GM12878 (cell line): ENCODE data around the gene TCF12. TPM values are rescaled to one million over a fixed set of nuclear protein-coding genes. Genes with fewer than 3 reads are reported as not detected.

Source experiments
- ATAC-seq: fragments of 200-7000 bp; cut with Tn5 transposase; 3 replicates; pipeline ENCODE4 v1.9.1; 2020; ENCODE audit warnings: mild to moderate bottlenecking, moderate library complexity
- BruUV-seq: library from RNA; stranded (reverse); fragments of 400-500 nt; replicated peaks from 2 replicates; lab custom pipeline; 2021; lab: Mats Ljungman, UMichigan
- CTCF ChIA-PET: fragments of 300-600 bp; sonication (Branson Sonifier 250); formaldehyde crosslinking; extraction: SDS; loops from one replicate; lab custom pipeline; 2021; ENCODE audit warnings: inconsistent platforms; lab: Yijun Ruan, JAX
- POLR2A ChIA-PET: fragments of 350-600 bp; formaldehyde crosslinking; extraction: SDS; loops from one replicate; lab custom pipeline; 2021; ENCODE audit warnings: inconsistent platforms; lab: Charles Lee
- RAD21 ChIA-PET: fragments of 300-600 bp; sonication (Branson Sonifier 250); formaldehyde crosslinking; loops from one replicate; lab custom pipeline; 2023; ENCODE audit warnings: antibody characterized with exemption; ENCODE audit not compliant: unreplicated experiment; lab: Charles Lee
- SMC1A ChIA-PET: fragments of 300-600 bp; sonication (Branson Sonifier 250); formaldehyde crosslinking; loops from one replicate; lab custom pipeline; 2023; ENCODE audit not compliant: unreplicated experiment, uncharacterized antibody; lab: Charles Lee
- DNase-seq: peaks from one replicate; pipeline ENCODE4 v3.0.0-alpha.2; 2011; ENCODE audit warnings: low read depth, low spot score
- FAIRE-seq: peaks from 3 replicates; lab custom pipeline; 2011; peaks lifted over from hg19 to GRCh38; lab: Jason Lieb, UNC
- H2AFZ ChIP-seq: 2 replicates; pipeline ENCODE4 v1.6.0; 2011; ENCODE audit warnings: low read depth, low read length, control low read depth; ENCODE audit not compliant: control insufficient read depth
- H3K27ac ChIP-seq: 2 replicates; pipeline ENCODE4 v1.5.1; 2011; ENCODE audit warnings: control low read depth; ENCODE audit not compliant: control insufficient read depth, insufficient read depth
- H3K27me3 ChIP-seq, 2 experiments: replicated peaks in 1 of 2; 2 replicates each; pipeline versions ENCODE4 v1.6.0 to v1.6.1; 2011; ENCODE audit warnings: low read length in 1 of 2; ENCODE audit not compliant: control insufficient read depth in 2 of 2, insufficient read depth in 2 of 2
- H3K36me3 ChIP-seq, 2 experiments: 2 replicates each; pipeline ENCODE4 v1.5.1; 2011; ENCODE audit warnings: low read length in 1 of 2; ENCODE audit not compliant: control insufficient read depth in 2 of 2, insufficient read depth in 2 of 2
- H3K4me1 ChIP-seq: 2 replicates; pipeline ENCODE4 v1.6.1; 2011; ENCODE audit warnings: mild to moderate bottlenecking, low read length, moderate library complexity, mixed read lengths; ENCODE audit not compliant: control insufficient read depth, insufficient read depth
- H3K4me2 ChIP-seq: 2 replicates; pipeline ENCODE4 v1.6.0; 2011; ENCODE audit warnings: control low read depth; ENCODE audit not compliant: control insufficient read depth, insufficient read depth
- H3K4me3 ChIP-seq: fragments of 200-600 bp; sonication (generic); 2 replicates; pipeline ENCODE4 v1.5.1; 2016
- H3K79me2 ChIP-seq: 2 replicates; pipeline ENCODE4 v1.6.0; 2011; ENCODE audit warnings: low read length; ENCODE audit not compliant: control insufficient read depth, insufficient read depth
- H3K9ac ChIP-seq: 2 replicates; pipeline ENCODE4 v1.8.0; 2011; ENCODE audit warnings: low read length, control low read depth, mixed read lengths; ENCODE audit not compliant: control insufficient read depth, insufficient read depth
- H3K9me3 ChIP-seq: replicated peaks from 3 replicates; pipeline ENCODE4 v1.5.1; 2011; ENCODE audit warnings: mild to moderate bottlenecking, low read length; ENCODE audit not compliant: control insufficient read depth, insufficient read depth
- H4K20me1 ChIP-seq: 2 replicates; pipeline ENCODE4 v1.6.0; 2011; ENCODE audit not compliant: control insufficient read depth, insufficient read depth
- CHD1 ChIP-seq: IDR thresholded peaks from 2 replicates; pipeline ENCODE4 v1.6.1; 2012; ENCODE audit warnings: low read depth, low read length, improper control_type of control experiment
- CREM ChIP-seq: IDR thresholded peaks from 2 replicates; pipeline ENCODE4 v1.6.1; 2014; ENCODE audit warnings: antibody characterized with exemption, low read depth
- ELK1 ChIP-seq: IDR thresholded peaks from 2 replicates; pipeline ENCODE4 v1.6.1; 2012; ENCODE audit warnings: low read depth, low read length, improper control_type of control experiment
- EZH2 ChIP-seq: IDR thresholded peaks from 2 replicates; pipeline ENCODE4 v1.6.1; 2012; ENCODE audit warnings: low read depth, mild to moderate bottlenecking, control low read depth, inconsistent platforms, low read length, borderline replicate concordance; ENCODE audit not compliant: control insufficient read depth
- HCFC1 ChIP-seq: fragments of 150-350 bp; IDR thresholded peaks from 2 replicates; pipeline ENCODE4 v1.6.1; 2014; ENCODE audit warnings: low read length
- IKZF2 ChIP-seq, 2 experiments: fragments of 450-650 bp; IDR thresholded peaks; 2 replicates each; pipeline ENCODE4 v1.6.1; 2017; ENCODE audit warnings: mild to moderate bottlenecking in 2 of 2, moderate library complexity in 2 of 2
- JUND ChIP-seq: IDR thresholded peaks from 2 replicates; pipeline ENCODE4 v1.6.1; 2012; ENCODE audit warnings: low read depth, mild to moderate bottlenecking, low read length, improper control_type of control experiment, moderate library complexity
- LARP7 ChIP-seq: fragments of 450-650 bp; IDR thresholded peaks from 2 replicates; pipeline ENCODE4 v1.6.1; 2017; ENCODE audit warnings: mild to moderate bottlenecking
- MXI1 ChIP-seq: fragments of 150-350 bp; IDR thresholded peaks from 2 replicates; pipeline ENCODE4 v1.6.1; 2011; ENCODE audit warnings: low read depth, mild to moderate bottlenecking, inconsistent platforms, low read length, improper control_type of control experiment
- MYC ChIP-seq: IDR thresholded peaks from 2 replicates; pipeline ENCODE4 v1.6.1; 2011; ENCODE audit warnings: mild to moderate bottlenecking, low read length, moderate library complexity, inconsistent platforms; ENCODE audit not compliant: insufficient read depth, insufficient replicate concordance, insufficient read length, severe bottlenecking
- NR2F1 ChIP-seq: fragments of 450-650 bp; conservative IDR thresholded peaks from 2 replicates; pipeline ENCODE4 v1.6.1; 2017; ENCODE audit warnings: mild to moderate bottlenecking
- RAD21 ChIP-seq: IDR thresholded peaks from 2 replicates; pipeline ENCODE4 v1.6.1; 2011; ENCODE audit warnings: mild to moderate bottlenecking, low read depth, low read length, moderate library complexity; ENCODE audit not compliant: insufficient read depth
- RCOR1 ChIP-seq: conservative IDR thresholded peaks from 2 replicates; pipeline ENCODE4 v1.6.1; 2012; ENCODE audit warnings: low read depth, low read length, improper control_type of control experiment
- RELA ChIP-seq: fragments of 450-650 bp; IDR thresholded peaks from 2 replicates; pipeline ENCODE4 v1.8.0; 2014; ENCODE audit warnings: borderline replicate concordance; ENCODE audit not compliant: partially characterized antibody
- SRF ChIP-seq, 2 experiments: IDR thresholded peaks; 2 replicates each; pipeline ENCODE4 v1.6.1; 2011; ENCODE audit warnings: low read depth in 2 of 2, low read length in 2 of 2, mild to moderate bottlenecking in 1 of 2, moderate library complexity in 1 of 2
- STAT1 ChIP-seq: fragments of 450-650 bp; conservative IDR thresholded peaks from 2 replicates; pipeline ENCODE4 v1.6.1; 2014; ENCODE audit warnings: antibody characterized with exemption, mild to moderate bottlenecking
- YY1 ChIP-seq: IDR thresholded peaks from 2 replicates; pipeline ENCODE4 v1.6.1; 2011; ENCODE audit warnings: low read depth, mild to moderate bottlenecking, low read length
- ZNF207 ChIP-seq: fragments of 450-650 bp; IDR thresholded peaks from 2 replicates; pipeline ENCODE4 v1.6.1; 2014; ENCODE audit warnings: antibody characterized with exemption, mild to moderate bottlenecking, borderline replicate concordance
- WGBS: methylation state at CpG from one replicate; pipeline ENCODE4 v1.1.6; 2016; ENCODE audit warnings: low lambda C conversion rate; ENCODE audit not compliant: insufficient replicate concordance, insufficient coverage; ENCODE audit errors: missing lambda C conversion rate; 5-methylcytosine and 5-hydroxymethylcytosine counted together
- in situ Hi-C: fragments of 300-500 bp; cut with MboI; formaldehyde crosslinking; loops from 9 replicates; pipeline ENCODE4 v1.14.3; 2018; ENCODE audit warnings: mixed read lengths
- intact Hi-C: fragments of 100-400 bp; cut with micrococcal nuclease; formaldehyde crosslinking; loops from one replicate; pipeline ENCODE4 v1.14.2; 2022; ENCODE audit not compliant: unreplicated experiment
- polyA plus RNA-seq, 11 experiments: library from polyadenylated mRNA; depleted of rRNA in 4 of 11; unstranded in 6 of 11; stranded (reverse) in 5 of 11; fragments of >200 nt; fragmentation: Nextera tagmentation in 4 of 11; fragmentation: Illumina TruSeq in 1 of 11; extraction: Ambion mirVana in 4 of 11; extraction: Trizol in 1 of 11; gene quantifications; 1 replicate in 1 of 11; 2 replicates in 10 of 11; pipeline versions ENCODE4 v1.2.1 to v1.2.3, GENCODE V29; 2011 to 2016; ENCODE audit warnings: inconsistent platforms in 2 of 11, missing spikeins in 2 of 11, low read depth in 1 of 11
- total RNA-seq, 4 experiments: library from RNA; depleted of rRNA in 3 of 4; stranded (reverse); fragments of >200 nt in 3 of 4; fragmentation: Illumina TruSeq in 1 of 4; extraction: Trizol in 1 of 4; gene quantifications; 2 replicates each; pipeline versions ENCODE4 v1.2.1 to v1.2.3, GENCODE V29; 2013 to 2021
- TF ChIP-seq, protein P1 (sequence below): fragments of 450-650 bp; formaldehyde crosslinking; IDR thresholded peaks from 2 replicates; pipeline ENCODE4 v1.4.0; 2022; ENCODE audit warnings: mild to moderate bottlenecking, moderate library complexity
- TF ChIP-seq, protein P2 (sequence below): IDR thresholded peaks from 2 replicates; pipeline ENCODE4 v1.6.1; 2011; ENCODE audit warnings: borderline replicate concordance, low read depth, mild to moderate bottlenecking, moderate library complexity, low read length; ENCODE audit not compliant: insufficient read depth, poor library complexity, severe bottlenecking

The TCF12 gene
- total and polyA plus RNA-seq, 10 of the 15 experiments (the other 5 are each of a cell fraction or from before 2014, with no cell fraction given), result 8.2 to 70.9 (median 49.5) TPM

GRCh38 chr15:57070674-57071073, 152.2 kb downstream of the TCF12 start:
- WGBS, result 97% methylated on average over 1 of the region's 1 CpG
- no peaks in the 10 kb centered on the region for H4K20me1 ChIP-seq
- in situ Hi-C loops, result no loop called here
- H3K79me2 ChIP-seq, result peaks cover 6% of the 10 kb centered on the region
- CTCF ChIA-PET, result no interaction called here
- peaks cover 2% of the 10 kb centered on the region; the same call in 1 of the 3 replicates for H3K9me3 ChIP-seq
- SMC1A ChIA-PET, result interaction anchor here (1.4 to 1.6 kb wide), 2 partner anchors 39 to 76 kb away, joined by 4 to 6 read pairs; no protein-coding TSS in a partner anchor
- no peaks in the 10 kb centered on the region for H3K27me3 ChIP-seq
- ATAC-seq (peak; percentile 40), FAIRE-seq (no peak), DNase-seq (no peak)
- H3K36me3 ChIP-seq, result no peaks in the 10 kb centered on the region
- no peak overlapping the region for H3K27ac ChIP-seq
- no peak for TF ChIP-seq EZH2
- no peak for TF ChIP-seq JUND
- no peak for TF ChIP-seq HCFC1
- TF ChIP-seq RCOR1, result no peak
- TF ChIP-seq YY1, result no peak
- TF ChIP-seq LARP7, result no peak
- TF ChIP-seq, protein P1, sequence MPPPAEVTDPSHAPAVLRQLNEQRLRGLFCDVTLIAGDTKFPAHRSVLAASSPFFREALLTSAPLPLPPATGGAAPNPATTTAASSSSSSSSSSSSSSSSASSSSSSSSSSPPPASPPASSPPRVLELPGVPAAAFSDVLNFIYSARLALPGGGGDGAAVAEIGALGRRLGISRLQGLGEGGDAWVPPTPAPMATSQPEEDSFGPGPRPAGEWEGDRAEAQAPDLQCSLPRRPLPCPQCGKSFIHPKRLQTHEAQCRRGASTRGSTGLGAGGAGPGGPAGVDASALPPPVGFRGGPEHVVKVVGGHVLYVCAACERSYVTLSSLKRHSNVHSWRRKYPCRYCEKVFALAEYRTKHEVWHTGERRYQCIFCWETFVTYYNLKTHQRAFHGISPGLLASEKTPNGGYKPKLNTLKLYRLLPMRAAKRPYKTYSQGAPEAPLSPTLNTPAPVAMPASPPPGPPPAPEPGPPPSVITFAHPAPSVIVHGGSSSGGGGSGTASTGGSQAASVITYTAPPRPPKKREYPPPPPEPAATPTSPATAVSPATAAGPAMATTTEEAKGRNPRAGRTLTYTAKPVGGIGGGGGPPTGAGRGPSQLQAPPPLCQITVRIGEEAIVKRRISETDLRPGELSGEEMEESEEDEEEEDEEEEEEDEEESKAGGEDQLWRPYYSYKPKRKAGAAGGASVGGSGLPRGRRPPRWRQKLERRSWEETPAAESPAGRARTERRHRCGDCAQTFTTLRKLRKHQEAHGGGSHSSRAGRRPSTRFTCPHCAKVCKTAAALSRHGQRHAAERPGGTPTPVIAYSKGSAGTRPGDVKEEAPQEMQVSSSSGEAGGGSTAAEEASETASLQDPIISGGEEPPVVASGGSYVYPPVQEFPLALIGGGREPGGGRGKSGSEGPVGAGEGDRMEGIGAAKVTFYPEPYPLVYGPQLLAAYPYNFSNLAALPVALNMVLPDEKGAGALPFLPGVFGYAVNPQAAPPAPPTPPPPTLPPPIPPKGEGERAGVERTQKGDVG (CRISPR knock-in tag), result no peak
- TF ChIP-seq MXI1, result no peak
- TF ChIP-seq SRF (IDR thresholded peaks at IDR 0.05; ENCODE audit: low read depth in 2 of 2, low read length in 2 of 2), result no peak
- no peak for TF ChIP-seq CREM
- TF ChIP-seq NR2F1, result no peak
- no peak for TF ChIP-seq CHD1
- no peak for TF ChIP-seq RELA
- TF ChIP-seq STAT1, result no peak
- no peak for TF ChIP-seq ZNF207
- no peak for TF ChIP-seq MYC
- no peak for TF ChIP-seq RAD21
- no peak for TF ChIP-seq IKZF2 (IDR thresholded peaks at IDR 0.05)
- TF ChIP-seq ELK1, result no peak
- TF ChIP-seq, protein P2, sequence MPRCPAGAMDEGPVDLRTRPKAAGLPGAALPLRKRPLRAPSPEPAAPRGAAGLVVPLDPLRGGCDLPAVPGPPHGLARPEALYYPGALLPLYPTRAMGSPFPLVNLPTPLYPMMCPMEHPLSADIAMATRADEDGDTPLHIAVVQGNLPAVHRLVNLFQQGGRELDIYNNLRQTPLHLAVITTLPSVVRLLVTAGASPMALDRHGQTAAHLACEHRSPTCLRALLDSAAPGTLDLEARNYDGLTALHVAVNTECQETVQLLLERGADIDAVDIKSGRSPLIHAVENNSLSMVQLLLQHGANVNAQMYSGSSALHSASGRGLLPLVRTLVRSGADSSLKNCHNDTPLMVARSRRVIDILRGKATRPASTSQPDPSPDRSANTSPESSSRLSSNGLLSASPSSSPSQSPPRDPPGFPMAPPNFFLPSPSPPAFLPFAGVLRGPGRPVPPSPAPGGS, result no peak
- intact Hi-C loops, result loop anchor here (10.0 kb wide), 1 partner anchor 156 kb away; the partner anchor contains the start of gene TCF12
- no TSS peak for BruUV-seq
- no peak overlapping the region for H2AFZ ChIP-seq
- no peak overlapping the region for H3K4me3 ChIP-seq
- H3K9ac ChIP-seq, result no peak overlapping the region
- peaks cover 14% of the 10 kb centered on the region; the same call in 1 of the 2 replicates for H3K4me1 ChIP-seq
- POLR2A ChIA-PET, result no interaction called here
- RAD21 ChIA-PET, result no interaction called here
- no peak overlapping the region for H3K4me2 ChIP-seq
